Prostate gland (tissue), 2 donors: ENCODE measurements around the gene CRISPLD2. TPM values are rescaled to one million over a fixed set of nuclear protein-coding genes. Genes with fewer than 3 reads are reported as not detected.

Experiments used
- DNase-seq: peaks from one replicate; pipeline ENCODE4 v3.0.0-alpha.2; 2019; ENCODE audit warnings: low spot score
- H3K27ac ChIP-seq, 2 donors: fragments of 200-600 bp; sonication (generic); 2 replicates each; pipeline ENCODE4 v1.5.1; 2017 to 2019
- H3K27me3 ChIP-seq: fragments of 200-600 bp; sonication (generic); replicated peaks from 2 replicates; pipeline ENCODE4 v1.5.1; 2019; ENCODE audit not compliant: insufficient read depth
- H3K36me3 ChIP-seq, 2 donors: fragments of 200-600 bp; sonication (generic); 1 replicate in 1 of 2; 2 replicates in 1 of 2; pipeline versions ENCODE4 v1.5.1 to v1.8.1; 2017 to 2019
- H3K4me1 ChIP-seq: fragments of 200-600 bp; sonication (generic); replicated peaks from 2 replicates; pipeline ENCODE4 v1.5.1; 2019
- H3K4me3 ChIP-seq, 2 donors: fragments of 200-600 bp; sonication (generic); 2 replicates each; pipeline ENCODE4 v1.5.1; 2017 to 2019
- H3K9me3 ChIP-seq: fragments of 200-600 bp; sonication (generic); 2 replicates; pipeline ENCODE4 v1.5.1; 2017
- CTCF ChIP-seq, 4 experiments: fragments of 200-600 bp in 2 of 4; fragments of 450-650 bp in 2 of 4; sonication (generic) in 2 of 4; IDR thresholded peaks; 1 replicate in 3 of 4; 2 replicates in 1 of 4; pipeline ENCODE4 v1.5.1; 2016 to 2019; ENCODE audit warnings: antibody characterized with exemption in 4 of 4, mild to moderate bottlenecking in 2 of 4, moderate library complexity in 2 of 4
- POLR2A ChIP-seq: fragments of 450-650 bp; IDR thresholded peaks from one replicate; pipeline ENCODE4 v1.6.1; 2016; ENCODE audit warnings: antibody characterized with exemption, mild to moderate bottlenecking
- POLR2AphosphoS5 ChIP-seq: sonication (generic); formaldehyde crosslinking; IDR thresholded peaks from one replicate; pipeline ENCODE4 v1.6.1; 2017; ENCODE audit warnings: antibody characterized with exemption
- WGBS: methylation state at CpG from one replicate; pipeline ENCODE4 v1.1.5; 2018; 5-methylcytosine and 5-hydroxymethylcytosine counted together
- intact Hi-C: fragments of 100-400 bp; cut with DNase I; formaldehyde crosslinking; loops from one replicate; pipeline ENCODE4 v1.14.2; 2022
- total RNA-seq, 2 donors: library from RNA; depleted of rRNA; stranded (reverse); fragments of >200 nt; gene quantifications; one replicate each; pipeline ENCODE4 v1.1.0, GENCODE V29; 2016

Gene CRISPLD2
- total RNA-seq, 2 donors from 2014 or later, result 186 to 226 TPM

DNA sequence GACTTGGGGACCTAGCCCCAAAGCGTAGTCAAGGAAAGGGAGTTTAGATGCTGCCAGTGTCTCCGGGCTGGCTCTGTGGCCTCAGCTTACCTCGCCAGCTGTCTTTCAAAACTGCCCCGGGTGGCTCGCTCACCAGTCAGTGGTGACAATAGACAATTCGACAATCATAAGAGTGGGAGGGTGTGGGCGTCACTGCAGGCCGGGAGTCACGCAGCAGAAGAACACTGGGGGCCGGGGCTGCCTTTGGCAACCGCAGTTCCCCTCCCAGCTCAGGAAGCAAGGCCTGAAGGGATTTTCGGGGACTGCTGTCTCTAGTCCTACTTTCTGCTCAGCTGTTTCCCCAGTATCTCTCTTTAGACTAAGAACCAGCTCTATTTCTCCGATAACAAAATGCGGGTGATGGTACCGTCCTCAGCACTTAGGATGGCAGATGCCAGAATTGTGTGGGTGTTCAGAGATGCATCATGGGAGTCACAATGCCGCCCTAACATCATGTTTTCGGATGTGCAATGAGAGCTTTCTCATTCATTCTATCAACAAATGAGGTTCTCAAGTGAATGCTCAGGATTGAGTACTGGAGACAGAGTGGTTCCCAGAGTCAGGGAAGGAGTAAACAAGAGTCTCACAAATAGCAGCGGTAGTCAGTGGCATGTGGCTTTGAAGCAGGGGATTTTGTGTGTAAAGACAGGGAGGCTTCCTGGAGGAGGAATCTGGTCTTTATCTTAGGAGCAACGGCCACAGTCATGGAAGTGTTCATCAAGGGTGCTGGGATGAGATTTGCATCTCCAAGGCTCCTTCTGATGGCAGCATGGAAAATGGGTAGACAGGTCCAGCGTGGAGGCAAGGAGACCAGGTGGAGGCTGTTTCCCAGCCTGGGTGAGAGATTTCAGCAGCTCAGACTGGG, 98.5 kb downstream of the CRISPLD2 start:
- TF ChIP-seq POLR2A, result no peak
- Histone ChIP-seq H3K27ac (peak overlapping the region in 1 of 2 donors; percentile 27), H3K4me1 (peaks cover 11% of the 10 kb centered on the region), H3K27me3 (no peaks in the 10 kb centered on the region), H3K4me3 (no peak overlapping the region), H3K9me3 (no peaks in the 10 kb centered on the region), H3K36me3 (no peaks in the 10 kb centered on the region)
- 90% methylated on average over 20 of the region's 20 CpGs for WGBS
- intact Hi-C loops, result no loop called here
- DNase-seq, result no peak

DNA sequence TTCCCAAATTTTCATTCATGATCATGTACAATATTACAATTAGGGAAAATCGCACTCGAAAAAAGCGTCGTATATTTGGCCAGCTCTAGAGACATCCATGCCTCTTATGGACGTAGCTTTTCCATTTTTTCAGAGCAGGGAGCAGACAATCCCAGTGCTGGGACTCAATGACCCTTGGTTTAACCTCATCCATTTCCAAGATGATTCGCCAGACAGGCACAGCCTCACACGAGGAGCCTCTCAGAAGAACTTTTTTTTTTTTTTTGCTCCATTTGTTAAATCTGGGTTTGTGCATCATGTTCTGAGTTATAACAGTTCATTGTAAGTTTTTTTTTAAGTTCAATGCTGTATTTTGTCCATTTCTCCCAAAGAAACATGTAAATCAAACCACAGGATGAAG, 99.5 kb downstream of the CRISPLD2 start:
- Histone ChIP-seq H3K4me1 (peaks cover 7% of the 10 kb centered on the region), H3K4me3 (no peak overlapping the region), H3K27ac (peak overlapping the region; percentile 19 to 62), H3K36me3 (no peaks in the 10 kb centered on the region), H3K27me3 (no peaks in the 10 kb centered on the region), H3K9me3 (no peaks in the 10 kb centered on the region)
- DNase-seq, result no peak
- no peak for TF ChIP-seq CTCF (IDR thresholded peaks at IDR 0.05)
- TF ChIP-seq POLR2A, result no peak
- TF ChIP-seq POLR2AphosphoS5, result no peak
- WGBS, result 72% methylated on average over 7 of the region's 7 CpGs
- intact Hi-C loops, result no loop called here

- no peaks in the 10 kb centered on the region for H3K27me3 ChIP-seq
- no peaks in the 10 kb centered on the region for H3K9me3 ChIP-seq
- no peaks in the 10 kb centered on the region for H3K36me3 ChIP-seq
- WGBS, result 38% methylated on average over 13 of the region's 13 CpGs
- intact Hi-C loops, result no loop called here
- H3K27ac ChIP-seq, result peak overlapping the region; percentile 19 to 62
- H3K4me3 ChIP-seq, result no peak overlapping the region
- DNase-seq, result no peak
- TF ChIP-seq POLR2AphosphoS5, result no peak
- no peak for TF ChIP-seq CTCF (IDR thresholded peaks at IDR 0.05)
- TF ChIP-seq POLR2A, result no peak
- H3K4me1 ChIP-seq, result peaks cover 3% of the 10 kb centered on the region
Observed at GRCh38 chr16:84919708-84920107, 99.9 kb downstream of the CRISPLD2 start.

GRCh38 chr16:84920333-84920732, 100.5 kb downstream of the CRISPLD2 start:
- H3K27me3 ChIP-seq, result no peaks in the 10 kb centered on the region
- H3K36me3 ChIP-seq, result no peaks in the 10 kb centered on the region
- WGBS, result 98% methylated on average over 8 of the region's 8 CpGs
- no peak for TF ChIP-seq POLR2A
- DNase-seq, result no peak
- intact Hi-C loops, result no loop called here
- no peaks in the 10 kb centered on the region for H3K9me3 ChIP-seq
- peak overlapping the region in 1 of 2 donors; percentile 62 for H3K27ac ChIP-seq
- peaks cover 2% of the 10 kb centered on the region for H3K4me1 ChIP-seq
- no peak overlapping the region for H3K4me3 ChIP-seq

DNA sequence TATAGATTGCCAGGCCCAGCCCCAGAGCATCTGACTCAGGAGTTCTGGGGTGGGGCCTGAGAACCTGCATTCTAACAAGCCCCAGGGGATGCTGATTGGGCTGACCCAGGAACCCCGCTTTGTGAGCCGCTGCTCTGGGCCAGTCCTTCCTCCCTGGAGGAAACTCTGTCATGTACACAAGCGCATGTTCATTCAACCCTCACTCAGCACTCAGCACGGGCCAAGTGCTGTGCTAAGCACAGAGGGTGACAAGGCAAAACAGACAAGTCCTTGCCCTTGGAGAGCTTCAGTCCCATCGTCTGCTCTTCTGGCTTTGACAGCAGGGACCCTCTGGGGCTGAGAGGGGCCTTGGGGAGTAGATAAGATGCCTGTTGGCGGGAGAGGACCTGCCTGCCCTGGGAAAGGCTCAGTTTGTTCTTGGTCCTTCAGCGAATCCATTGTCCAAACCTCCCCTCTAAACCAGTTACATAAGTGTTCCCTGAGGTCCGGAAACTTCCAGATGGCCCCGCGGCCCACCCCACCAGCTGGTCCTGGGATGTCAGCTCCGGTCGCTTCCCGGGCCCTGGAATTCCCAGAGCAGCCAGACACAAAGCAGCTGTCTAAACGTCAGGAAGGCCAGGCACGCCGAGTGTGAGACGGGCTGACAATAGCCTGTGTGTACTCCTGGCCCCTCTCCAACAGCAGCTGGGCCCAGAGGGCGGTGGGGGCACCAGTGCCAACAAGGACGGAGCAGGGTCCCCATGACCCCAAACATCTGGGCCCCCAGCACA, 102.8 kb downstream of the CRISPLD2 start:
- H3K36me3 ChIP-seq, result no peaks in the 10 kb centered on the region
- H3K27ac ChIP-seq, result peak overlapping the region; percentile 62 to 65
- intact Hi-C loops, result no loop called here
- no peaks in the 10 kb centered on the region for H3K27me3 ChIP-seq
- 23% methylated on average over 18 of the region's 19 CpGs for WGBS
- H3K4me3 ChIP-seq, result no peak overlapping the region
- DNase-seq, result no peak
- TF ChIP-seq POLR2AphosphoS5, result peak; percentile 23
- no peak for TF ChIP-seq POLR2A
- peaks cover 2% of the 10 kb centered on the region for H3K4me1 ChIP-seq
- H3K9me3 ChIP-seq, result no peaks in the 10 kb centered on the region

DNA sequence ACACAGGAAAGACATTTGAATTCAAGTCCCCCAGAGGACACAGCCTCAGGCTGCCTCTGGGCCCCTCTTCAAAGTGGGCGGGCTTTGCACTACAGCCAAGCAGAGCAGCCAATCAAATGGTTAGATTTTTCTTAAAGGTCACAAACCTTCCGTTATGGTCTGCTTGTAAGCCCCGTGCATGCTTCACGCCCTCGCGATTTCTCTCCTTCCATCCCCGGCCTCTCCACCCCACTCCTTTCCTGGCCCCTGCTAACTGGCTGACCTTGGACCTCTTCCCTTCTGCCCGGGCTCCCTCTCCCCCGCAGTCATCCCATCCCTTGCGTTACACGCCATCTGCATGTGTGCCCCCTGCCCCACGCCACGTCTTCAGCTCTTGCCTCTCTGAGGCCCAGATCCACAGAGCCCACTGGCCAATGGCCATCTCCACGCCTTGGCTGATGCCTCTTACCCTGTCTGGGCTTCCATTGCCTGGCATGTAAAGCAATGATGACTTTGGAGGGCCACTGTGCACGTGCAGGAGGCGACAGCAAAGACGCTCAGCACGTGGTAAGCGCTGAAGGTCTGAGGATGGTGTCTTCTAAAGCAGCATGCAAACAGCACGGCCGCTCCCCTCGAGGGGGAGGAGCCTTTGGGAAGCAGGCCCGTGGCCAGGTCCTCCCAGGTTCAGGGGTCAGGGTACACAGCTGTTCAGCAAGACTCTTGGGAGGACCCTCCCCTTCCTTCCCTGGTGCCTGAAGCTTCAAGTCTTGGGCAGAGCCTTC, 104.7 kb downstream of the CRISPLD2 start:
- Histone ChIP-seq H3K4me3 (no peak overlapping the region), H3K9me3 (no peaks in the 10 kb centered on the region), H3K36me3 (no peaks in the 10 kb centered on the region), H3K27me3 (no peaks in the 10 kb centered on the region), H3K4me1 (peaks cover 2% of the 10 kb centered on the region), H3K27ac (peak overlapping the region in 1 of 2 donors; percentile 43)
- TF ChIP-seq POLR2AphosphoS5 (no peak), CTCF (IDR thresholded peaks at IDR 0.05) (no peak), POLR2A (no peak)
- intact Hi-C loops, result no loop called here
- DNase-seq, result no peak
- WGBS, result 76% methylated on average over 23 of the region's 23 CpGs
